H1 (cell line): ENCODE results near the gene ZNF2. TPM values are rescaled to one million over a fixed set of nuclear protein-coding genes. Genes with fewer than 3 reads are reported as not detected.
A peak's percentile ranks its signal among the peaks of the same experiment; 100 is the strongest.

ENCODE experiments used
- CTCF ChIA-PET: fragments of 300-600 bp; sonication (Branson Sonifier 250); formaldehyde crosslinking; loops from one replicate; lab custom pipeline; 2021; ENCODE audit not compliant: partially characterized antibody; lab: Charles Lee
- POLR2A ChIA-PET: fragments of 300-600 bp; sonication (Branson Sonifier 250); formaldehyde crosslinking; loops from one replicate; lab custom pipeline; 2021; ENCODE audit warnings: inconsistent platforms; ENCODE audit not compliant: partially characterized antibody; lab: Charles Lee
- DNase-seq, 2 experiments: peaks; one replicate each; pipeline versions ENCODE4 v3.0.0 to v3.0.0-alpha.2; 2010 to 2022; ENCODE audit warnings: low spot score in 2 of 2, low read depth in 1 of 2, mixed read lengths in 1 of 2
- FAIRE-seq: peaks from 2 replicates; lab custom pipeline; 2011; peaks lifted over from hg19 to GRCh38; lab: Jason Lieb, UNC
- H2AFZ ChIP-seq: 2 replicates; pipeline ENCODE4 v1.8.1; 2012; ENCODE audit warnings: low read length, inconsistent platforms
- H2AK5ac ChIP-seq: 2 replicates; pipeline ENCODE4 v1.6.1; 2013; ENCODE audit warnings: low read depth, low read length
- H2BK120ac ChIP-seq: replicated peaks from 2 replicates; pipeline ENCODE3; 2013; ENCODE audit warnings: low read depth, low read length, inconsistent platforms
- H2BK12ac ChIP-seq: 2 replicates; pipeline ENCODE4 v1.6.1; 2013; ENCODE audit warnings: low read depth, low read length
- H2BK15ac ChIP-seq: 2 replicates; pipeline ENCODE4 v1.6.1; 2013; ENCODE audit warnings: low read length
- H2BK20ac ChIP-seq: 2 replicates; pipeline ENCODE4 v1.6.1; 2013; ENCODE audit warnings: low read length
- H2BK5ac ChIP-seq: 2 replicates; pipeline ENCODE4 v1.6.1; 2013; ENCODE audit warnings: low read depth, low read length
- H3K14ac ChIP-seq: 2 replicates; pipeline ENCODE4 v1.6.1; 2013; ENCODE audit warnings: inconsistent platforms; ENCODE audit not compliant: insufficient read length
- H3K18ac ChIP-seq: 2 replicates; pipeline ENCODE4 v1.6.1; 2013; ENCODE audit warnings: low read length; ENCODE audit errors: extremely low read depth
- H3K23ac ChIP-seq: 2 replicates; pipeline ENCODE4 v1.6.1; 2013; ENCODE audit warnings: inconsistent platforms; ENCODE audit not compliant: insufficient read length
- H3K23me2 ChIP-seq: 2 replicates; pipeline ENCODE4 v1.6.1; 2013; ENCODE audit warnings: low read depth, low read length
- H3K27ac ChIP-seq: 2 replicates; pipeline ENCODE4 v1.6.1; 2011; ENCODE audit warnings: low read depth, low read length, inconsistent platforms
- H3K27me3 ChIP-seq, 4 experiments: replicated peaks in 1 of 4; 1 replicate in 1 of 4; 2 replicates in 3 of 4; pipeline versions ENCODE4 v1.6.1 to v1.8.1; 2011 to 2013; ENCODE audit warnings: low read length in 3 of 4, mild to moderate bottlenecking in 3 of 4, inconsistent platforms in 2 of 4, mixed read lengths in 2 of 4, moderate library complexity in 1 of 4; ENCODE audit not compliant: control insufficient read depth in 3 of 4, insufficient read depth in 3 of 4; ENCODE audit errors: extremely low read depth in 1 of 4
- H3K36me3 ChIP-seq, 4 experiments: 2 replicates each; pipeline versions ENCODE4 v1.6.1 to v1.8.1; 2011 to 2013; ENCODE audit warnings: mild to moderate bottlenecking in 4 of 4, low read length in 3 of 4, moderate library complexity in 2 of 4, control low read depth in 1 of 4, inconsistent platforms in 1 of 4; ENCODE audit not compliant: insufficient read depth in 4 of 4, control insufficient read depth in 2 of 4
- H3K4ac ChIP-seq: replicated peaks from 2 replicates; pipeline ENCODE3; 2013; ENCODE audit warnings: low read length, low read depth, mixed read lengths, inconsistent platforms; ENCODE audit not compliant: insufficient read length
- H3K4me1 ChIP-seq, 4 experiments: replicated peaks in 1 of 4; 1 replicate in 1 of 4; 2 replicates in 3 of 4; pipeline versions ENCODE4 v1.6.1 to v1.8.1; 2011 to 2013; ENCODE audit warnings: low read length in 3 of 4, inconsistent platforms in 2 of 4, mixed read lengths in 1 of 4; ENCODE audit not compliant: insufficient read depth in 4 of 4, control insufficient read depth in 3 of 4
- H3K4me2 ChIP-seq, 2 experiments: 2 replicates each; pipeline versions ENCODE4 v1.6.1 to v1.8.1; 2011 to 2013; ENCODE audit warnings: low read depth in 2 of 2, low read length in 2 of 2, control low read depth in 1 of 2, inconsistent platforms in 1 of 2, mild to moderate bottlenecking in 1 of 2; ENCODE audit not compliant: insufficient read depth in 1 of 2
- H3K4me3 ChIP-seq, 4 experiments: fragments of 200-600, 300-600 bp in 1 of 4; sonication (generic), shearing (Covaris generic), sonication (Bioruptor Twin) in 1 of 4; 2 replicates each; pipeline versions ENCODE4 v1.5.1 to v1.8.1; 2011 to 2016; ENCODE audit warnings: low read length in 4 of 4, low read depth in 3 of 4, control low read depth in 2 of 4, inconsistent platforms in 2 of 4, mild to moderate bottlenecking in 2 of 4, mixed read lengths in 1 of 4, moderate library complexity in 1 of 4; ENCODE audit not compliant: insufficient read depth in 2 of 4; ENCODE audit errors: extremely low read depth in 1 of 4
- H3K56ac ChIP-seq: replicated peaks from 2 replicates; pipeline ENCODE3; 2013; ENCODE audit warnings: low read depth, mild to moderate bottlenecking, mixed read lengths, low read length, inconsistent platforms; ENCODE audit not compliant: insufficient read length
- H3K79me1 ChIP-seq: 2 replicates; pipeline ENCODE4 v1.6.1; 2013; ENCODE audit warnings: low read depth, low read length, control low read depth
- H3K79me2 ChIP-seq, 2 experiments: 2 replicates each; pipeline versions ENCODE4 v1.6.1 to v1.8.1; 2012 to 2013; ENCODE audit warnings: low read length in 2 of 2, mild to moderate bottlenecking in 2 of 2, inconsistent platforms in 1 of 2; ENCODE audit not compliant: insufficient read depth in 2 of 2, control insufficient read depth in 1 of 2
- H3K9ac ChIP-seq, 4 experiments: replicated peaks in 1 of 4; 1 replicate in 1 of 4; 2 replicates in 3 of 4; pipeline versions ENCODE4 v1.6.1 to v1.8.1; 2011 to 2013; ENCODE audit warnings: low read depth in 3 of 4, low read length in 3 of 4, control low read depth in 2 of 4, mild to moderate bottlenecking in 2 of 4, moderate library complexity in 2 of 4, inconsistent platforms in 1 of 4; ENCODE audit errors: extremely low read depth in 1 of 4
- H3K9me3 ChIP-seq, 2 experiments: 2 replicates each; pipeline versions ENCODE4 v1.6.1 to v1.8.1; 2012 to 2013; ENCODE audit warnings: mild to moderate bottlenecking in 2 of 2, moderate library complexity in 2 of 2, control low read depth in 1 of 2, inconsistent platforms in 1 of 2, low read depth in 1 of 2, low read length in 1 of 2, mixed read lengths in 1 of 2; ENCODE audit not compliant: insufficient read depth in 2 of 2
- H4K20me1 ChIP-seq, 2 experiments: replicated peaks in 1 of 2; 2 replicates each; pipeline versions ENCODE3 to v1.8.1; 2011 to 2013; ENCODE audit warnings: inconsistent platforms in 2 of 2, low read length in 2 of 2, mild to moderate bottlenecking in 1 of 2; ENCODE audit not compliant: insufficient read depth in 2 of 2, control insufficient read depth in 1 of 2
- H4K5ac ChIP-seq: 2 replicates; pipeline ENCODE4 v1.6.1; 2013; ENCODE audit warnings: low read length, low read depth, mixed read lengths, inconsistent platforms; ENCODE audit not compliant: insufficient read length
- H4K8ac ChIP-seq: 2 replicates; pipeline ENCODE4 v1.8.0; 2013; ENCODE audit warnings: mild to moderate bottlenecking, moderate library complexity, low read length, inconsistent platforms; ENCODE audit not compliant: insufficient read depth; ENCODE audit errors: extremely low read depth
- H4K91ac ChIP-seq: replicated peaks from 2 replicates; pipeline ENCODE3; 2013; ENCODE audit warnings: low read length, mixed read lengths, inconsistent platforms; ENCODE audit not compliant: insufficient read length
- E2F6 ChIP-seq: IDR thresholded peaks from 2 replicates; pipeline ENCODE4 v1.6.1; 2012; ENCODE audit warnings: inconsistent platforms
- EZH2 ChIP-seq: fragments of 200-600 bp; sonication (generic); IDR thresholded peaks from 2 replicates; pipeline ENCODE4 v1.7.1; 2012; ENCODE audit warnings: low read depth, mild to moderate bottlenecking, moderate library complexity, low read length, inconsistent platforms; ENCODE audit not compliant: severe bottlenecking
- GTF2F1 ChIP-seq: IDR thresholded peaks from 2 replicates; pipeline ENCODE4 v1.6.1; 2012; ENCODE audit warnings: low read depth, low read length, improper control_type of control experiment, borderline replicate concordance
- JUN ChIP-seq: IDR thresholded peaks from 2 replicates; pipeline ENCODE4 v1.6.1; 2011; ENCODE audit warnings: low read depth, mild to moderate bottlenecking, improper control_type of control experiment, low read length
- KDM4A ChIP-seq: IDR thresholded peaks from one replicate; pipeline ENCODE4 v1.7.1; 2012; ENCODE audit warnings: low read depth, mild to moderate bottlenecking, moderate library complexity, low read length, inconsistent platforms; ENCODE audit not compliant: severe bottlenecking
- SAP30 ChIP-seq: fragments of 300-600 bp; sonication (generic); IDR thresholded peaks from 2 replicates; pipeline ENCODE4 v1.7.1; 2012; ENCODE audit warnings: low read length, moderate library complexity, mild to moderate bottlenecking, inconsistent platforms; ENCODE audit not compliant: insufficient read depth, insufficient replicate concordance
- SIX5 ChIP-seq: IDR thresholded peaks from 2 replicates; pipeline ENCODE4 v1.6.1; 2011; ENCODE audit warnings: mild to moderate bottlenecking, low read depth, low read length
- WGBS, 2 experiments: shearing (Covaris generic) in 1 of 2; methylation state at CpG; one replicate each; pipeline versions ENCODE4 v1.1.6 to v1.1.7; 2013 to 2015; ENCODE audit warnings: low lambda C conversion rate in 2 of 2, mixed read lengths in 2 of 2, inconsistent platforms in 1 of 2, low coverage in 1 of 2, missing lambda C conversion rate in 1 of 2; ENCODE audit not compliant: insufficient replicate concordance in 2 of 2, insufficient coverage in 1 of 2, insufficient read length in 1 of 2; ENCODE audit errors: extremely low coverage in 1 of 2, missing lambda C conversion rate in 1 of 2; 5-methylcytosine and 5-hydroxymethylcytosine counted together
- polyA plus RNA-seq, 7 experiments: library from polyadenylated mRNA; depleted of rRNA in 3 of 7; stranded (reverse) in 5 of 7; unstranded in 2 of 7; fragments of >200 nt in 5 of 7; fragments of 200-250 nt in 2 of 7; gene quantifications; 1 replicate in 5 of 7; 2 replicates in 1 of 7; 4 replicates in 1 of 7; pipeline versions ENCODE4 v1.2.1 to v1.2.3, GENCODE V29; 2011 to 2013; ENCODE audit warnings: missing spikeins in 2 of 7, mixed read lengths in 2 of 7
- total RNA-seq: library from RNA; stranded (reverse); fragmentation: NEBNext Ultra II Directional; extraction: Animal tissue kit (Norgen Biotek cat#: 25700); gene quantifications from 2 replicates; pipeline ENCODE4 v1.2.1, GENCODE V29; 2021

ZNF2 gene
- total and polyA plus RNA-seq, 2 of the 8 experiments (the other 6 are each of a cell fraction or from before 2014, with no cell fraction given), result 1.3 to 3.0 TPM

- TF ChIP-seq GTF2F1 (no peak), SIX5 (no peak), SAP30 (no peak), KDM4A (peak; percentile 73), JUN (no peak), E2F6 (no peak), EZH2 (peak; percentile 28)
- H3K9ac ChIP-seq, result peak overlapping the region in 3 of 4 experiments; percentile 0 to 35 (median 25); a peak in 4 of 7 replicates
- no peak overlapping the region for H4K5ac ChIP-seq
- H4K91ac ChIP-seq, result no peak overlapping the region
- H4K20me1 ChIP-seq, result no peaks in the 10 kb centered on the region
- H2BK5ac ChIP-seq, result no peak overlapping the region
- peak overlapping the region; percentile 95 for H2AFZ ChIP-seq
- H3K4me1 ChIP-seq, result peaks cover 0 to 3% (median 0%) of the 10 kb centered on the region in 4 experiments; a peak in 2 of 7 replicates
- H2BK15ac ChIP-seq, result 0 out of 2 replicates have a peak overlapping the region, but pooled peaks have one; percentile 81
- H3K36me3 ChIP-seq, result peaks cover 0 to 15% (median 6%) of the 10 kb centered on the region in 4 experiments; a peak in 4 of 8 replicates
- no peaks in the 10 kb centered on the region for H3K79me1 ChIP-seq
- POLR2A ChIA-PET, result interaction anchor here (1.0 to 1.1 kb wide), 3 partner anchors 9 to 38 kb away, joined by 3 to 5 read pairs (median 4); no protein-coding TSS in a partner anchor
- peak overlapping the region; percentile 59 to 84 (median 74) for H3K4me3 ChIP-seq
- 0 out of 4 replicates have a peak, but pooled peaks cover 0 to 2% of the 10 kb centered on the region in 2 experiments for H3K79me2 ChIP-seq
- H2BK20ac ChIP-seq, result no peak overlapping the region
- no peak overlapping the region for H3K23ac ChIP-seq
- CTCF ChIA-PET, result interaction anchor here (0.7 to 2.3 kb wide), 5 partner anchors 37 to 82 kb away, joined by 3 to 10 read pairs (median 4); partner anchors contain the start of gene MRPS5
- H3K56ac ChIP-seq, result peak overlapping the region; percentile 61
- no peak overlapping the region for H3K4ac ChIP-seq
- DNase-seq (peak in 1 of 2 experiments; percentile 61), FAIRE-seq (no peak)
- H3K23me2 ChIP-seq, result peaks cover 6% of the 10 kb centered on the region
- H3K4me2 ChIP-seq, result peak overlapping the region; percentile 67 to 94
- 12% methylated on average over 21 of the region's 58 CpGs; no CpG with 5 or more reads in 1 of the 2 experiments for WGBS, 2 experiments
- H3K27me3 ChIP-seq, result peaks cover 0 to 12% (median 9%) of the 10 kb centered on the region in 4 experiments; a peak in 4 of 7 replicates
- peak overlapping the region; percentile 68; the same call in 1 of the 2 replicates for H2BK12ac ChIP-seq
- H4K8ac ChIP-seq, result peak overlapping the region; percentile 63
- no peak overlapping the region for H3K14ac ChIP-seq
- H2AK5ac ChIP-seq, result no peak overlapping the region
- no peak overlapping the region for H3K27ac ChIP-seq
- peak overlapping the region; percentile 93 for H3K18ac ChIP-seq
- no peak overlapping the region for H2BK120ac ChIP-seq
- peaks cover 6 to 9% of the 10 kb centered on the region in 2 experiments; a peak in 3 of 4 replicates for H3K9me3 ChIP-seq
These were observed 6.6 kb upstream of the ZNF2 start for GRCh38 chr2:95158891-95159619.
